SU-DHL-6 (cell line): Measurements from ENCODE around the gene FOSL2.

Experiments used
- EZH2phosphoT487 ChIP-seq: fragments of 200-600 bp; sonication (generic), shearing (Covaris generic); conservative IDR thresholded peaks from 2 replicates; pipeline ENCODE4 v1.6.1; 2018; ENCODE audit warnings: mild to moderate bottlenecking, antibody characterized with exemption, low read length, moderate library complexity, mixed read lengths
- TF ChIP-seq, protein P1 (sequence below): fragments of 200-600 bp; sonication (generic); IDR thresholded peaks from one replicate; pipeline ENCODE4 v1.5.1; 2017; ENCODE audit warnings: antibody characterized with exemption, mild to moderate bottlenecking, low read length, moderate library complexity; ENCODE audit not compliant: insufficient read depth, poor library complexity, severe bottlenecking

DNA sequence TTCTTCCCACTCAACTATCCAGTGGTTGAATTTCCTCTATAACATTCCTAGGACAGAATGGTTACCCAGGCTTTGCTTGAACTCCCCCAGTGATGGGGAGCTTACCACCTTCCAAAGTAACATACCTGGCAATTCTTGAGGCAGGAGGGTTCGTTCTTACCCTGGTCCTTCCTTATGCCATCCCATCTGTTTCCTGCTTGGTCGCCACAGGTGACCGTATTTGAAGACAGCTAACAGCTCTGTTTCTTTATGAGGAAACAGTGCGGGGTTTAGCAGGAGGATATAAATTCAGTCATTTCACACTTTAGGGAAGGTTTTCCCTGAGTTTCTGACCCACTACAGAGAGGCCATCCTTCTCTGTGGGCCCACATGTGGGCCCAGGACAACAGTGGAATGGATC is 42.6 kb downstream of the FOSL2 start:
- TF ChIP-seq, protein P1, sequence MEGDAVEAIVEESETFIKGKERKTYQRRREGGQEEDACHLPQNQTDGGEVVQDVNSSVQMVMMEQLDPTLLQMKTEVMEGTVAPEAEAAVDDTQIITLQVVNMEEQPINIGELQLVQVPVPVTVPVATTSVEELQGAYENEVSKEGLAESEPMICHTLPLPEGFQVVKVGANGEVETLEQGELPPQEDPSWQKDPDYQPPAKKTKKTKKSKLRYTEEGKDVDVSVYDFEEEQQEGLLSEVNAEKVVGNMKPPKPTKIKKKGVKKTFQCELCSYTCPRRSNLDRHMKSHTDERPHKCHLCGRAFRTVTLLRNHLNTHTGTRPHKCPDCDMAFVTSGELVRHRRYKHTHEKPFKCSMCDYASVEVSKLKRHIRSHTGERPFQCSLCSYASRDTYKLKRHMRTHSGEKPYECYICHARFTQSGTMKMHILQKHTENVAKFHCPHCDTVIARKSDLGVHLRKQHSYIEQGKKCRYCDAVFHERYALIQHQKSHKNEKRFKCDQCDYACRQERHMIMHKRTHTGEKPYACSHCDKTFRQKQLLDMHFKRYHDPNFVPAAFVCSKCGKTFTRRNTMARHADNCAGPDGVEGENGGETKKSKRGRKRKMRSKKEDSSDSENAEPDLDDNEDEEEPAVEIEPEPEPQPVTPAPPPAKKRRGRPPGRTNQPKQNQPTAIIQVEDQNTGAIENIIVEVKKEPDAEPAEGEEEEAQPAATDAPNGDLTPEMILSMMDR: no peak
- no peak for TF ChIP-seq EZH2phosphoT487
